Activated naive CD4-positive, alpha-beta T cell treated with anti-CD3 and anti-CD28 coated beads for 36 hours (primary cell): ENCODE measurements around the gene LRSAM1. TPM values are rescaled to one million over a fixed set of nuclear protein-coding genes. Genes with fewer than 3 reads are reported as not detected.

Source experiments
- CTCF ChIA-PET: fragments of 350-600 bp; sonication (Branson Sonifier 250); formaldehyde crosslinking; loops from one replicate; lab custom pipeline; 2021; ENCODE audit warnings: antibody characterized with exemption; lab: Charles Lee
- DNase-seq: peaks from one replicate; pipeline ENCODE4 v3.0.0-alpha.2; 2020
- H3K27ac Mint-ChIP-seq: one replicate; pipeline ENCODE4 v1.8.0; 2021; ENCODE audit warnings: mild to moderate bottlenecking, mixed read lengths
- H3K27me3 Mint-ChIP-seq: one replicate; pipeline ENCODE4 v1.8.0; 2021; ENCODE audit warnings: low read depth, mixed read lengths
- H3K36me3 Mint-ChIP-seq: one replicate; pipeline ENCODE4 v1.8.0; 2021; ENCODE audit warnings: low read depth, mixed read lengths
- H3K4me1 Mint-ChIP-seq: one replicate; pipeline ENCODE4 v1.8.0; 2021; ENCODE audit warnings: low read depth, mixed read lengths
- H3K4me3 Mint-ChIP-seq: one replicate; pipeline ENCODE4 v1.8.0; 2021; ENCODE audit warnings: mild to moderate bottlenecking, moderate library complexity, mixed read lengths
- H3K9me3 Mint-ChIP-seq: one replicate; pipeline ENCODE4 v1.8.0; 2021; ENCODE audit warnings: mixed read lengths
- intact Hi-C: fragments of 100-400 bp; cut with micrococcal nuclease; formaldehyde crosslinking; loops from one replicate; pipeline ENCODE4 v1.15.1; 2023
- total RNA-seq, 2 experiments: library from RNA; stranded (reverse); gene quantifications; one replicate each; pipeline ENCODE4 v1.2.3, GENCODE V29; 2021

LRSAM1 gene
- total RNA-seq, result 1 to 10 TPM; 8.8 to 9.9 TPM

- DNase-seq, result peak; percentile 97
- Mint-ChIP-seq H3K27me3 (no peaks in the 10 kb centered on the region), H3K4me3 (peak within 1 kb of the TSS; percentile 89), H3K27ac (peak within 1 kb of the TSS; percentile 95), H3K36me3 (peaks cover 52% of the 10 kb centered on the region), H3K4me1 (peaks cover 42% of the 10 kb centered on the region), H3K9me3 (peaks cover 2% of the 10 kb centered on the region)
- CTCF ChIA-PET, result interaction anchor here (0.8 to 1.6 kb wide), 3 partner anchors 27 to 54 kb away, joined by 3 to 5 read pairs (median 5); partner anchors contain the start of genes SLC2A8 and ZNF79
- intact Hi-C loops, result loop anchor here (1.0 to 10.0 kb wide), 6 partner anchors 27 to 678 kb away; partner anchors contain the start of gene ZNF79
Observed at GRCh38 chr9:127450830-127451607, at the start of gene LRSAM1, which contains the start of gene RPL12. Gene LRSAM1, plus strand, starts transcription at chr9:127451510. Its CDS starts 3,018 bp downstream, at chr9:127454528. Gene RPL12, minus strand, starts transcription at chr9:127451406. Its CDS starts 89 bp downstream, at chr9:127451317.

- no peak overlapping the region for H3K4me3 Mint-ChIP-seq
- intact Hi-C loops, result no loop called here
- no peak overlapping the region for H3K27ac Mint-ChIP-seq
- CTCF ChIA-PET, result interaction anchor here (0.6 kb wide), 1 partner anchor 9 kb away, joined by 3 read pairs; no protein-coding TSS in a partner anchor
- no peaks in the 10 kb centered on the region for H3K36me3 Mint-ChIP-seq
- DNase-seq, result no peak
- H3K4me1 Mint-ChIP-seq, result peaks cover 4% of the 10 kb centered on the region
- H3K27me3 Mint-ChIP-seq, result peaks cover 47% of the 10 kb centered on the region
- H3K9me3 Mint-ChIP-seq, result no peaks in the 10 kb centered on the region
Observed at GRCh38 chr9:127402401-127403090, 48.8 kb upstream of the LRSAM1 start.

- Mint-ChIP-seq H3K27ac (no peak overlapping the region), H3K9me3 (no peaks in the 10 kb centered on the region), H3K4me1 (no peaks in the 10 kb centered on the region), H3K4me3 (no peak overlapping the region), H3K36me3 (no peaks in the 10 kb centered on the region), H3K27me3 (peaks cover 44% of the 10 kb centered on the region)
- DNase-seq, result no peak
- CTCF ChIA-PET, result interaction anchor here (0.6 kb wide), 1 partner anchor 11 kb away, joined by 3 read pairs; no protein-coding TSS in a partner anchor
- intact Hi-C loops, result no loop called here
Observed at GRCh38 chr9:127403507-127404192, 47.7 kb upstream of the LRSAM1 start.

GRCh38 chr9:127404631-127405030 is 46.7 kb upstream of the LRSAM1 start:
- H3K36me3 Mint-ChIP-seq, result no peaks in the 10 kb centered on the region

GRCh38 chr9:127405344-127406125 is 45.8 kb upstream of the LRSAM1 start:
- H3K4me3 Mint-ChIP-seq, result no peak overlapping the region
- no peak for DNase-seq
- CTCF ChIA-PET, result no interaction called here
- peaks cover 27% of the 10 kb centered on the region for H3K27me3 Mint-ChIP-seq
- no peak overlapping the region for H3K27ac Mint-ChIP-seq
- H3K9me3 Mint-ChIP-seq, result no peaks in the 10 kb centered on the region
- no peaks in the 10 kb centered on the region for H3K36me3 Mint-ChIP-seq
- H3K4me1 Mint-ChIP-seq, result no peaks in the 10 kb centered on the region
- intact Hi-C loops, result no loop called here

More at GRCh38 chr9:127404631-127405030, 46.7 kb upstream of the LRSAM1 start:
- intact Hi-C loops, result no loop called here
- CTCF ChIA-PET, result no interaction called here
- H3K9me3 Mint-ChIP-seq, result no peaks in the 10 kb centered on the region
- H3K4me3 Mint-ChIP-seq, result no peak overlapping the region
- H3K27me3 Mint-ChIP-seq, result peaks cover 36% of the 10 kb centered on the region
- no peak overlapping the region for H3K27ac Mint-ChIP-seq
- no peaks in the 10 kb centered on the region for H3K4me1 Mint-ChIP-seq
- no peak for DNase-seq

- intact Hi-C loops, result no loop called here
- no peaks in the 10 kb centered on the region for H3K9me3 Mint-ChIP-seq
- CTCF ChIA-PET, result no interaction called here
Observed at GRCh38 chr9:127406799-127407491, 44.4 kb upstream of the LRSAM1 start.

GRCh38 chr9:127407492-127407843 is 43.8 kb upstream of the LRSAM1 start:
- CTCF ChIA-PET, result no interaction called here
- Mint-ChIP-seq H3K4me3 (no peak overlapping the region), H3K27ac (no peak overlapping the region), H3K27me3 (peaks cover 28% of the 10 kb centered on the region), H3K4me1 (no peaks in the 10 kb centered on the region), H3K9me3 (no peaks in the 10 kb centered on the region), H3K36me3 (no peaks in the 10 kb centered on the region)
- DNase-seq, result no peak
- intact Hi-C loops, result no loop called here

More at GRCh38 chr9:127406799-127407491, 44.4 kb upstream of the LRSAM1 start:
- Mint-ChIP-seq H3K4me1 (no peaks in the 10 kb centered on the region), H3K27ac (no peak overlapping the region), H3K36me3 (no peaks in the 10 kb centered on the region), H3K4me3 (no peak overlapping the region), H3K27me3 (peaks cover 26% of the 10 kb centered on the region)
- no peak for DNase-seq

GRCh38 chr9:127411122-127411521 is 40.2 kb upstream of the LRSAM1 start:
- H3K36me3 Mint-ChIP-seq, result no peaks in the 10 kb centered on the region
- intact Hi-C loops, result no loop called here
- H3K27ac Mint-ChIP-seq, result no peak overlapping the region
- no peak overlapping the region for H3K4me3 Mint-ChIP-seq
- CTCF ChIA-PET, result no interaction called here
- no peak for DNase-seq
- no peaks in the 10 kb centered on the region for H3K9me3 Mint-ChIP-seq
- peaks cover 39% of the 10 kb centered on the region for H3K27me3 Mint-ChIP-seq
- H3K4me1 Mint-ChIP-seq, result no peaks in the 10 kb centered on the region

- peaks cover 3% of the 10 kb centered on the region for H3K4me1 Mint-ChIP-seq
- H3K4me3 Mint-ChIP-seq, result no peak overlapping the region
- intact Hi-C loops, result no loop called here
- no peaks in the 10 kb centered on the region for H3K36me3 Mint-ChIP-seq
- no peak overlapping the region for H3K27ac Mint-ChIP-seq
- CTCF ChIA-PET, result no interaction called here
- H3K9me3 Mint-ChIP-seq, result no peaks in the 10 kb centered on the region
- no peak for DNase-seq
- H3K27me3 Mint-ChIP-seq, result peaks cover 38% of the 10 kb centered on the region
Observed at GRCh38 chr9:127415141-127415540, 36.2 kb upstream of the LRSAM1 start.

GRCh38 chr9:127415657-127416056 is 35.7 kb upstream of the LRSAM1 start:
- CTCF ChIA-PET, result interaction anchor here (0.6 kb wide), 1 partner anchor 223 kb away, joined by 3 read pairs; no protein-coding TSS in a partner anchor
- Mint-ChIP-seq H3K27ac (no peak overlapping the region), H3K4me3 (no peak overlapping the region), H3K27me3 (peaks cover 38% of the 10 kb centered on the region), H3K36me3 (no peaks in the 10 kb centered on the region), H3K4me1 (peaks cover 3% of the 10 kb centered on the region), H3K9me3 (no peaks in the 10 kb centered on the region)
- DNase-seq, result no peak
- intact Hi-C loops, result no loop called here
